HS-5 (cell line): Measurements from ENCODE around the gene SPACA4.
"Not testable (repeated sequence)": the region's sequence is repeated elsewhere in the genome, so short reads cannot be mapped to it uniquely, and the experiment has no call there.

Experiments
- DNase-seq: peaks from one replicate; pipeline ENCODE4 v3.0.0-alpha.2; 2012; ENCODE audit warnings: low read depth

The SPACA4 gene

DNA sequence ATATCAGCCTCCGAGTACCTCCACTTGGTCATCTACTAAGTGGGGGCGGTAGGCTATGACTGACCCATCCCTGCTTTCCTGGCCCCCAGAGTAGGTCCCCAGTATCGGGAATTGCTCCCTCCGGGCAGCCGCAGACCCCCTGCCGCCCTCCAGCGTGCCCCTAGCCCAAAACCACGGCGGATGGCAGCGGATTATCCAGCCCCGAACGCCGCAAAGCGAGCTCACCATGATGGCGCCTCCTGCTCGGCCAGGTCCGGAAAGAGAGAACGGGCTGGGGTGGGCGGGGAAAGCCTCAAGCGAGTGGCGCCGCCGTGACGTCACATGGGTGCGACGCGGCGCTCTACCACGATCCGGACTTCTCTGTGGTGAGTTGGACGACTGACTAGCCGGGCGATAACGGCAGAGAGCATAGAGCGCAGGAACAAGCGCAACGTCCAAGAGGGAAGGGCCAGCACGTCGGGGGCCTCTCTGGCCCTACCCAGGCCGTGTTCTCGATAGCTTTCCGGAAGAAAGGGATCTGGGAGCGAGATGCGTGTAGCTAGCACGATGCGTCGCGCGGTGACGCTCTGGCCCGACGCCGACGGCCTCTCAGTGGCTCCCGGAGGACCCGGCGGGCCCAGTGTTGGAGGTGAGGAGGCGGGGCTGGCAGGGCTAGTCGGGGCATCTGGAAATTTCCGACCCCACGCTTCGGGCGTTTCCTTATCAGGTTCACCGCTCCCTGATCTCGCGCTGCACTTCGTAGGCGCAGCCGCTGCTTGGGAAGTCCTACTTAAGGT lies 12.6 kb downstream of the SPACA4 start, which contains the start of the genes RPL18 and SPHK2:
Gene RPL18 (minus strand): TSS at position 263 of the 776 bp plus-strand sequence. CDS start 35 bp downstream, at position 228.
Gene SPHK2 (plus strand): TSS at position 591 of the 776 bp plus-strand sequence. CDS start 1,009 bp downstream, outside the sequence.
- peak; percentile 98 for DNase-seq

DNA sequence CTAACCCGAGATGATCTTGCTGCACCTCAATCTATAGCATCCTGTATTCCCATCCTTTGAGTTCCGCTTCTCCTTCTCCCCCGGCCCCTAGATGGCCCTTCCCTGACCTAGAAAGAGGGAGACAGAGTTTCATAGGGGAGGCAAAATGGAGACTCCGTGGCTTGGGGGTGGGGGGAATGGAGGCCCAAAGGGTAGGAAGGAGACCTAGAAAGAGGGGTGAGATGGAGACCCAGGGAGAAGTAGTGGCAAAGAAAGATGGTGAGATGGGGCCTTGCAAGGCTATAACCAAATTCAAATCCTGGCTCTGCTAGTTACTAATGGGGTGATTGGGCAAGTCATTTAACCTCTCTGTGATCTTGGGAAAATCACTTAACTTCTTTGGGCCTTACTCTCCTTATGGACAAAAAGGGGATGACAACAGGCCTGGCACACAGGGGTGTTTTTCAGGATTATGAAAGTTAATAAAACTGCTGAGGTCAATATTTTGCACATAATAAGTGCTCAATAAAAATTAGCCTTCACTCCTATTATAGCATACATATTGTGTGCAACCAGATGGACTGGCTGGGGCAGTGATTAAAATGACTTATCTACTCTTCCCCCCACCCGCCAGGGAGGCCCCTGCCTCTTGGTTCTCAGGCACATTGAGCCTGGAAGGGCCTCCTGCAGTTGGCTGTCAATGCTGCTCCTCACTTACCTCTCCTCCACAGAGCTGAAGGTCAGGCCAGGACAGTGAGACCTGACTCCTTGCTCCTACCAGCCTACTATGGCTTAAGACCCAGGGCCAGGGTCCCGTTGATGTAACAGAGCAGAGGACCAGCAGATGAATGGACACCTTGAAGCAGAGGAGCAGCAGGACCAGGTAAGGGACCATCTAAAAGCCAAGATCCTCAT lies 13.4 kb downstream of the SPACA4 start:
- no peak for DNase-seq

- no peak for DNase-seq
Observed at GRCh38 chr19:48623556-48624066, 17.1 kb downstream of the SPACA4 start.

GRCh38 chr19:48624067-48624594 lies 17.6 kb downstream of the SPACA4 start:
- no peak for DNase-seq

- no peak for DNase-seq
Observed at GRCh38 chr19:48624791-48625723, 18.5 kb downstream of the SPACA4 start.

DNA sequence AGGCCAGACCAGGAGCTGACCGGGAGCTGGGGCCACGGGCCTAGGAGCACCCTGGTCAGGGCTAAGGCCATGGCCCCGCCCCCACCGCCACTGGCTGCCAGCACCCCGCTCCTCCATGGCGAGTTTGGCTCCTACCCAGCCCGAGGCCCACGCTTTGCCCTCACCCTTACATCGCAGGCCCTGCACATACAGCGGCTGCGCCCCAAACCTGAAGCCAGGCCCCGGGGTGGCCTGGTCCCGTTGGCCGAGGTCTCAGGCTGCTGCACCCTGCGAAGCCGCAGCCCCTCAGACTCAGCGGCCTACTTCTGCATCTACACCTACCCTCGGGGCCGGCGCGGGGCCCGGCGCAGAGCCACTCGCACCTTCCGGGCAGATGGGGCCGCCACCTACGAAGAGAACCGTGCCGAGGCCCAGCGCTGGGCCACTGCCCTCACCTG lies 19.4 kb downstream of the SPACA4 start:
- no peak for DNase-seq

GRCh38 chr19:48627201-48627864 lies 20.8 kb downstream of the SPACA4 start:
- no peak for DNase-seq

- no peak for DNase-seq
Observed at GRCh38 chr19:48627865-48628314, 21.3 kb downstream of the SPACA4 start.

DNA sequence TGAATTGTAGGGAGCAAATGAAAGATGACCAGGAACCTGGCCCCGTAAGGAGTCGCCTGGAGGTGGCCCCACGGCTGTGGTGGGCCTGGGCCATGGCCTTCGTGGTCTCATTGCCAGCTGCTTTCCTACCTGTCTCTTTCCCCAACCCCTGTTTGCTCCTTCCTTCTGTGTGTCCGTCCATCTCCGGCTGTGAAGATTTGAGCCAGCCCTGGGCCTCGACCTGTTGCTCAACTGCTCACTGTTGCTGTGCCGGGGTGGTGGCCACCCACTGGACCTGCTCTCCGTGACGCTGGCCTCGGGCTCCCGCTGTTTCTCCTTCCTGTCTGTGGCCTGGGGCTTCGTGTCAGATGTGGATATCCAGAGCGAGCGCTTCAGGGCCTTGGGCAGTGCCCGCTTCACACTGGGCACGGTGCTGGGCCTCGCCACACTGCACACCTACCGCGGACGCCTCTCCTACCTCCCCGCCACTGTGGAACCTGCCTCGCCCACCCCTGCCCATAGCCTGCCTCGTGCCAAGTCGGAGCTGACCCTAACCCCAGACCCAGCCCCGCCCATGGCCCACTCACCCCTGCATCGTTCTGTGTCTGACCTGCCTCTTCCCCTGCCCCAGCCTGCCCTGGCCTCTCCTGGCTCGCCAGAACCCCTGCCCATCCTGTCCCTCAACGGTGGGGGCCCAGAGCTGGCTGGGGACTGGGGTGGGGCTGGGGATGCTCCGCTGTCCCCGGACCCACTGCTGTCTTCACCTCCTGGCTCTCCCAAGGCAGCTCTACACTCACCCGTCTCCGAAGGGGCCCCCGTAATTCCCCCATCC lies 22.1 kb downstream of the SPACA4 start:
- DNase-seq, result no peak

GRCh38 chr19:48629297-48629598 lies 22.7 kb downstream of the SPACA4 start:
- DNase-seq, result no peak

DNA sequence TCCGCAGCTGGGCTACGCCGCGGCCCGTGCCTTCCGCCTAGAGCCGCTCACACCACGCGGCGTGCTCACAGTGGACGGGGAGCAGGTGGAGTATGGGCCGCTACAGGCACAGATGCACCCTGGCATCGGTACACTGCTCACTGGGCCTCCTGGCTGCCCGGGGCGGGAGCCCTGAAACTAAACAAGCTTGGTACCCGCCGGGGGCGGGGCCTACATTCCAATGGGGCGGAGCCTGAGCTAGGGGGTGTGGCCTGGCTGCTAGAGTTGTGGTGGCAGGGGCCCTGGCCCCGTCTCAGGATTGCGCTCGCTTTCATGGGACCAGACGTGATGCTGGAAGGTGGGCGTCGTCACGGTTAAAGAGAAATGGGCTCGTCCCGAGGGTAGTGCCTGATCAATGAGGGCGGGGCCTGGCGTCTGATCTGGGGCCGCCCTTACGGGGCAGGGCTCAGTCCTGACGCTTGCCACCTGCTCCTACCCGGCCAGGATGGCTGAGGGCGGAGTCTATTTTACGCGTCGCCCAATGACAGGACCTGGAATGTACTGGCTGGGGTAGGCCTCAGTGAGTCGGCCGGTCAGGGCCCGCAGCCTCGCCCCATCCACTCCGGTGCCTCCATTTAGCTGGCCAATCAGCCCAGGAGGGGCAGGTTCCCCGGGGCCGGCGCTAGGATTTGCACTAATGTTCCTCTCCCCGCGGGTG lies 23.2 kb downstream of the SPACA4 start:
- DNase-seq, result no peak

GRCh38 chr19:48630296-48631063 lies 23.9 kb downstream of the SPACA4 start:
- no peak for DNase-seq

DNA sequence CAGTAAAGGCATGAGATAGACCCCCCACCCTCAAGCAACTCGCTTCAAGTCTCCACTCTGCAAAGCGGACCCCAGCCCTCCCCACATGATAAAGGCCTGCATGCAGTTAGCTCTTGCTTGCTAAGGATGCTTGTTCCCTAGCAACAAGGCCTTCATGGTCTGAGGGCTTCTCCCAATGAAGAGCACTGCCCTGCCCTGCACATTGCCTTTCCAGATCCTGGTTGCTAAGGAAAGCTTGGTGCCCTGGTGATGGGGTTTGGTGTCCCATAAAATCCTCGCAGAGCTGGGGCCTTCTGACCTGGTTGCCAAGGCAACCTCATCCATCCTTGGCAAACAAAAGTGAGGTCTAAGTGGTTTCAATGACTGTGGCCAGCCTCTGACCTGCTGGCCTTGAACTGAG lies 24.7 kb downstream of the SPACA4 start:
- DNase-seq, result no peak

- not testable (repeated sequence) for DNase-seq
Observed at GRCh38 chr19:48632286-48632685, 25.7 kb downstream of the SPACA4 start.

DNA sequence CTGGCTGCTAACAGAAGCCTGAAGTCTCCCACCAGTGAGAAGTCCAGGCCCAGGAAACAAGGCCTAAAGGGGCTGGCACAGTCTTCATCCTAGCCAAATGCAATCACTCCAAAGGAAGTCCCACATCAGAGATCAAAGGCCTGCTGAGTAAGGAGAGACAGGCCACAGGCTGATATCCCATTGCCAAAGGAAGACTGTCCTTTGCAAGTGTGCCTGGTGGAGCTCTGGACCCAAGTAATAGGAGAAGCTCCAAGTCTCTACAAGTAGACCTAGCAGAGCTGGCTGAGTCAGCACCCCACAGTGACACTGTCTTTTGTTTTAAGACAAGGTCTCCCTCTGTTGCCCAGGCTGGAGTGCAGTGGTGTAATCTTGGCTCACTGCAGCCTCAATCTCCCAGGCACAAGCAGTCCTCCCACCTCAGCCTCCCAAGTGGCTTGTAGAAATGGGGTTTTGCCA lies 26.2 kb downstream of the SPACA4 start:
- DNase-seq, result no peak

- DNase-seq, result no peak
Observed at GRCh38 chr19:48633148-48634035, 26.9 kb downstream of the SPACA4 start.

DNA sequence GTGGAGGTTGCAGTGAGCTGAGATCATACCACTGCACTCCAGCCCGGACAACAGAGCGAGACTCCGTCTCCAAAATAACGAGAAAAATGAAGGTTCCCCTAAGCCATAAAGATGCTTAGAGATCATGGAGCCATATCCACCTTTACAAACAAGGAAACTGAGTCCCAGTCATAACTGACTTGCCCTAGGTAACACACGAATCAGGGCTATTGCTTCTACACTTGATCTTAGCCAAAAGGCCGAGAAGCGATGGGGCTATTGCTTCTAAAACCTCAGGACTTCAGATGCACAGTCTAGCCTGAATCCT lies 27.4 kb downstream of the SPACA4 start:
- DNase-seq, result no peak
